Ishikawa (cell line): Measurements from ENCODE around the gene TXNDC11.

ENCODE experiments used
- CREB1 ChIP-seq: IDR thresholded peaks from 2 replicates; pipeline ENCODE4 v1.6.1; 2012; ENCODE audit warnings: low read depth
- EGR1 ChIP-seq: IDR thresholded peaks from 2 replicates; pipeline ENCODE4 v1.6.1; 2012
- EP300 ChIP-seq: IDR thresholded peaks from 2 replicates; pipeline ENCODE4 v1.6.1; 2012; ENCODE audit warnings: borderline replicate concordance
- NFIC ChIP-seq: IDR thresholded peaks from 2 replicates; pipeline ENCODE4 v1.6.1; 2012
- TAF1 ChIP-seq: IDR thresholded peaks from 2 replicates; pipeline ENCODE4 v1.6.1; 2012; ENCODE audit warnings: low read depth, mild to moderate bottlenecking
- TCF12 ChIP-seq: IDR thresholded peaks from 2 replicates; pipeline ENCODE4 v1.6.1; 2012; ENCODE audit warnings: low read depth
- YY1 ChIP-seq: IDR thresholded peaks from 2 replicates; pipeline ENCODE4 v1.6.1; 2012; ENCODE audit warnings: low read depth
- TF ChIP-seq, protein P1 (sequence below): IDR thresholded peaks from 2 replicates; pipeline ENCODE4 v1.6.1; 2012
- TF ChIP-seq, protein P2 (sequence below): IDR thresholded peaks from 2 replicates; pipeline ENCODE4 v1.6.1; 2012; ENCODE audit warnings: low read depth, mild to moderate bottlenecking
- TF ChIP-seq, protein P3 (sequence below): IDR thresholded peaks from 2 replicates; pipeline ENCODE4 v1.6.1; 2012

DNA sequence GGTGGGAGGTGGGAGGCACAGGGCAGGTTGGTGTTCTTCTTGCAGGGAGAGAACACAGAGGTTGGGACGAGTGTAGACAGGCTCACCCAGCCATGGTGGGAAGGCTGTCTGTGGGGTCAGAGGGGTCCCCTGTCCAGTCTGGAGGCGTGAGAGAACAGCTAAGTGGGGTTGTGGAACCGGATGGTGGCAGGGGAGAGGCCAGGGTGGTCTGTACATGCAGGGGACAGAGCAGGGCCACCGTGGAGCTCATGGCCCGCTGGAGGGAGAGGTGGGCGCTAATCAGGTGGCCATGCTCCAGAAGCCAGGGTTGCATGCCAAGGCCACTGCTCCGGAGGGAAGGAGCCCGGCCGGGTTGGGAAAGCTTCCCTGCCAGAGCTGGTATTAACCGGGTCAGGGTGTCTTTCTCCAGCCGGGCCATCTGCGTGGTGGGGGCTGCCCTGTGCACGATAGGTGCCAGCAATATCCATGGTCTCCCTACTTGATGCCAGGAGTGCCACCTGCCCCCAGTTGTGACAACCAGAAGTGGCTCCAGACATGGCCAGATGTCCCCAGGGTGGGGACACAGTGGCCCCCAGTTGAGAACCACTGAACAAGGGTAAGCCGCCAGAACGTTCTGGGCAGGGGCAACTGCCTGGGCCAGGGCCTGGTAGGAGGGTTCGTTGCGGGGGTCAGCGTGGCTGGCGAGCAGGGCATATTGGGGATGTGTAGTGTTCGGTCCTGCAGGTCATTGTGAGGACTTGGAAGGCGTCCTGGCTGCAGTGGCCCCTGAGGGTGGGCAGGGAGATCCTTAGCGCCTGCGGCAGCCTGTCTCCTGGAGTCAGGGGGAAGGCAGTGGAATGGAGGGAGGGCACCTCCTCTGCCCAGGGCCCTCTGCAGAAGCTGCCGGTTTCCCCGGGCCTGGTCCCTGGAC lies 69.3 kb downstream of the TXNDC11 start:
- TF ChIP-seq NFIC = no peak
- no peak for TF ChIP-seq EGR1
- TF ChIP-seq, protein P1, sequence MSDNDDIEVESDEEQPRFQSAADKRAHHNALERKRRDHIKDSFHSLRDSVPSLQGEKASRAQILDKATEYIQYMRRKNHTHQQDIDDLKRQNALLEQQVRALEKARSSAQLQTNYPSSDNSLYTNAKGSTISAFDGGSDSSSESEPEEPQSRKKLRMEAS = no peak
- TF ChIP-seq, protein P2, sequence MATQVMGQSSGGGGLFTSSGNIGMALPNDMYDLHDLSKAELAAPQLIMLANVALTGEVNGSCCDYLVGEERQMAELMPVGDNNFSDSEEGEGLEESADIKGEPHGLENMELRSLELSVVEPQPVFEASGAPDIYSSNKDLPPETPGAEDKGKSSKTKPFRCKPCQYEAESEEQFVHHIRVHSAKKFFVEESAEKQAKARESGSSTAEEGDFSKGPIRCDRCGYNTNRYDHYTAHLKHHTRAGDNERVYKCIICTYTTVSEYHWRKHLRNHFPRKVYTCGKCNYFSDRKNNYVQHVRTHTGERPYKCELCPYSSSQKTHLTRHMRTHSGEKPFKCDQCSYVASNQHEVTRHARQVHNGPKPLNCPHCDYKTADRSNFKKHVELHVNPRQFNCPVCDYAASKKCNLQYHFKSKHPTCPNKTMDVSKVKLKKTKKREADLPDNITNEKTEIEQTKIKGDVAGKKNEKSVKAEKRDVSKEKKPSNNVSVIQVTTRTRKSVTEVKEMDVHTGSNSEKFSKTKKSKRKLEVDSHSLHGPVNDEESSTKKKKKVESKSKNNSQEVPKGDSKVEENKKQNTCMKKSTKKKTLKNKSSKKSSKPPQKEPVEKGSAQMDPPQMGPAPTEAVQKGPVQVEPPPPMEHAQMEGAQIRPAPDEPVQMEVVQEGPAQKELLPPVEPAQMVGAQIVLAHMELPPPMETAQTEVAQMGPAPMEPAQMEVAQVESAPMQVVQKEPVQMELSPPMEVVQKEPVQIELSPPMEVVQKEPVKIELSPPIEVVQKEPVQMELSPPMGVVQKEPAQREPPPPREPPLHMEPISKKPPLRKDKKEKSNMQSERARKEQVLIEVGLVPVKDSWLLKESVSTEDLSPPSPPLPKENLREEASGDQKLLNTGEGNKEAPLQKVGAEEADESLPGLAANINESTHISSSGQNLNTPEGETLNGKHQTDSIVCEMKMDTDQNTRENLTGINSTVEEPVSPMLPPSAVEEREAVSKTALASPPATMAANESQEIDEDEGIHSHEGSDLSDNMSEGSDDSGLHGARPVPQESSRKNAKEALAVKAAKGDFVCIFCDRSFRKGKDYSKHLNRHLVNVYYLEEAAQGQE = no peak
- no peak for TF ChIP-seq TCF12
- TF ChIP-seq, protein P3, sequence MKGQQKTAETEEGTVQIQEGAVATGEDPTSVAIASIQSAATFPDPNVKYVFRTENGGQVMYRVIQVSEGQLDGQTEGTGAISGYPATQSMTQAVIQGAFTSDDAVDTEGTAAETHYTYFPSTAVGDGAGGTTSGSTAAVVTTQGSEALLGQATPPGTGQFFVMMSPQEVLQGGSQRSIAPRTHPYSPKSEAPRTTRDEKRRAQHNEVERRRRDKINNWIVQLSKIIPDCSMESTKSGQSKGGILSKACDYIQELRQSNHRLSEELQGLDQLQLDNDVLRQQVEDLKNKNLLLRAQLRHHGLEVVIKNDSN = no peak
- TF ChIP-seq EP300 = no peak
- no peak for TF ChIP-seq CREB1
- TF ChIP-seq YY1 = no peak
- no peak for TF ChIP-seq TAF1
